WI38 (cell line): Measurements from ENCODE around the gene FHAD1.

Experiments
- H3K4me3 ChIP-seq: 2 replicates; pipeline ENCODE4 v1.5.1; 2011; ENCODE audit warnings: low read depth, mild to moderate bottlenecking, control low read depth, low read length
- CTCF ChIP-seq: IDR thresholded peaks from 2 replicates; pipeline ENCODE4 v1.5.1; 2012; ENCODE audit warnings: low read depth, mild to moderate bottlenecking, control low read depth, low read length

Gene FHAD1

GRCh38 chr1:15439325-15439724 lies 192.3 kb downstream of the FHAD1 start:
- H3K4me3 ChIP-seq = no peak overlapping the region
- TF ChIP-seq CTCF = no peak

- TF ChIP-seq CTCF = no peak
- no peak overlapping the region for H3K4me3 ChIP-seq
Observed at GRCh38 chr1:15440357-15440756, 193.3 kb downstream of the FHAD1 start.

- no peak for TF ChIP-seq CTCF
- no peak overlapping the region for H3K4me3 ChIP-seq
Observed at GRCh38 chr1:15441247-15441646, 194.2 kb downstream of the FHAD1 start.

GRCh38 chr1:15442119-15442518 lies 195.1 kb downstream of the FHAD1 start:
- H3K4me3 ChIP-seq = no peak overlapping the region
- no peak for TF ChIP-seq CTCF

GRCh38 chr1:15442759-15443158 lies 195.7 kb downstream of the FHAD1 start:
- TF ChIP-seq CTCF = no peak
- H3K4me3 ChIP-seq = no peak overlapping the region

- no peak overlapping the region for H3K4me3 ChIP-seq
- no peak for TF ChIP-seq CTCF
Observed at GRCh38 chr1:15443281-15443680, 196.3 kb downstream of the FHAD1 start.

- no peak overlapping the region for H3K4me3 ChIP-seq
- no peak for TF ChIP-seq CTCF
Observed at GRCh38 chr1:15444468-15445389, 197.7 kb downstream of the FHAD1 start.
